Measurements from ENCODE around the gene GOLT1A. TPM values are rescaled to one million over a fixed set of nuclear protein-coding genes. Genes with fewer than 3 reads are reported as not detected.
A peak's percentile ranks its signal among the peaks of the same experiment; 100 is the strongest.

The GOLT1A gene
- total RNA-seq, 1 donor from 2014 or later, result 0.40 TPM

GRCh38 chr1:204174958-204175357, 38.8 kb downstream of the GOLT1A start:
- DNase-seq (ENCODE audit: low spot score) (no peak), ATAC-seq (no peak)
- intact Hi-C loops (cut with DNase I), result no loop called here

GRCh38 chr1:204172404-204173029, 41.3 kb downstream of the GOLT1A start:
- DNase-seq (ENCODE audit: low spot score) (no peak), ATAC-seq (no peak)
- intact Hi-C loops (cut with DNase I), result no loop called here

DNA sequence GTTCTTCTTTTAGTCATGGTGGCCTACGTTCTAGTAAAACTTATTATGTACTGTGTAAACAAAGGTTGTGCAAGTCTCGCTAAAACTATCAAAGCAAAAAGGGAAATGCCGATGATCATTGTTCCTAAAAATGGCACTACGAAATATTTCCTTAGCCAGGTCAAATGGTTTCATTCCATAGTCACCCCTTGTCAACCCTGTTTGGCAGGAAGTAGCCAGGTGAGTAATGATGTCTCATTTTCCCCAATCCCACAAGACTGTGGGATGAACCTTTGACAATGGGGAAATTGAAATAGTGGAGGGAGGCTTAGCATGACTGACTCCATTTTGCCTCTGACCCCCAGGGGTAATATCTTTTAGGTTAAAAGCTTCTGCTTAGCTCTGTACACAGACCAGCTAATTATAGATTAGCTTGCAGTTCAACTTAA, 42.0 kb downstream of the GOLT1A start:
- intact Hi-C loops (cut with DNase I), result no loop called here

GRCh38 chr1:204170494-204171155, 43.2 kb downstream of the GOLT1A start:
- intact Hi-C loops (cut with DNase I), result no loop called here
- DNase-seq (ENCODE audit: low spot score), result no peak
- no peak for ATAC-seq

More for the DNA sequence above, 42.0 kb downstream of the GOLT1A start:
- DNase-seq (ENCODE audit: low spot score) (no peak), ATAC-seq (no peak)

- DNase-seq (ENCODE audit: low spot score) (no peak), ATAC-seq (no peak)
- intact Hi-C loops (cut with DNase I), result no loop called here
Observed at GRCh38 chr1:204169858-204170257, 43.9 kb downstream of the GOLT1A start.

DNA sequence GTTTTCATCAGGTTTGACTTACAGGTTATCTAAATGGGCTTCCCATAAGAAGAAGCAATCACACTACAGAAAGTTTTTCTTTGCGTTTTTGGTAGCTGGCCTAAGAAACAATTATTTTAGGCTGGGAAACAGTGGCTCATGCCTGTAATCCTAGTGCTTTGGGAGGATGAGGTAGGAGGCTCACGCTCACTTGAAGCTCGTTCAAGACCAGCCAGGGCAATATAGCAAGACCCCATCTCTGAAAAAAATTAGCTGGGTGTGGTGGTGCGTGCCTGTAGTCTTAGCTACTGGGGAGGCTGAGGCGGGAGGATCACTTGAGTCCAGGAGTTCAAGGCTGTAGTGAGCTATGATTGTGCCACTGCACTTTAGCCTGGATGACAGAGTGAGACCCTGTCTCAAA, 46.1 kb downstream of the GOLT1A start:
- ATAC-seq, result no peak
- no peak for DNase-seq (ENCODE audit: low spot score)
- intact Hi-C loops (cut with DNase I), result no loop called here

GRCh38 chr1:204166219-204166618, 47.6 kb downstream of the GOLT1A start, which contains the start of gene REN:
Gene REN (minus strand): TSS chr1:204166337. CDS start chr1:204166293, 44 bp downstream.
- intact Hi-C loops (cut with DNase I), result no loop called here
- DNase-seq (ENCODE audit: low spot score), result no peak
- no peak for ATAC-seq

DNA sequence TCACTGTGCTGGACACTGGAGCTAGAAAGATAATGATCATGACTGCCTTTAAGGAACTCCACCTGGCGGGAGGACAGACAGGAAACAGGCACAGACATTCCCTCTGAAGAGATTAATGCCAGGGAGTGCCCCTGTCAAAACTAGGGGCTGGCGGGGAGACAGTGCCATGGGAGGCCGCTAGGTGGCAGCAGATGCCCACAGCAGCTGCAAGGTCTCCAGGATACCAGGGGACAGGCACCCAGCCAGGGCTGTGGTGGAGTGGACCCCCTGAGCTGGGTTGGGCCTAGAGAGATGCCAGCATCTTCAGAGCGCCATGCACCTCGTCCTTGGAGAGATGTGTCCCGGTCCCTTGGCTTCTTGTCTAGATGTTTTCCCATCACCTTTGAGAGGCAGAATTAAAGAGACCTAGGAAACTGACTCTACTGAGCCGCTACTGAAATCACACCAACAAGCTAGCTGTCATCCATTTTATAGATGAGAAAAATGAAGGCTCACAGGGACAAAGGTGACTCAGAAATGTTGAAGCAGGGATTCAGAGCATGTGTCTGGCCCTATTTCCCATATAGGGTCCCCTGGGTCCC, 51.2 kb downstream of the GOLT1A start:
- ATAC-seq, result peak; percentile 89
- peak; percentile 88 for DNase-seq (ENCODE audit: low spot score)
- intact Hi-C loops (cut with DNase I), result loop anchor here (5.0 kb wide), 1 partner anchor 200 kb away; no protein-coding TSS in a partner anchor

DNA sequence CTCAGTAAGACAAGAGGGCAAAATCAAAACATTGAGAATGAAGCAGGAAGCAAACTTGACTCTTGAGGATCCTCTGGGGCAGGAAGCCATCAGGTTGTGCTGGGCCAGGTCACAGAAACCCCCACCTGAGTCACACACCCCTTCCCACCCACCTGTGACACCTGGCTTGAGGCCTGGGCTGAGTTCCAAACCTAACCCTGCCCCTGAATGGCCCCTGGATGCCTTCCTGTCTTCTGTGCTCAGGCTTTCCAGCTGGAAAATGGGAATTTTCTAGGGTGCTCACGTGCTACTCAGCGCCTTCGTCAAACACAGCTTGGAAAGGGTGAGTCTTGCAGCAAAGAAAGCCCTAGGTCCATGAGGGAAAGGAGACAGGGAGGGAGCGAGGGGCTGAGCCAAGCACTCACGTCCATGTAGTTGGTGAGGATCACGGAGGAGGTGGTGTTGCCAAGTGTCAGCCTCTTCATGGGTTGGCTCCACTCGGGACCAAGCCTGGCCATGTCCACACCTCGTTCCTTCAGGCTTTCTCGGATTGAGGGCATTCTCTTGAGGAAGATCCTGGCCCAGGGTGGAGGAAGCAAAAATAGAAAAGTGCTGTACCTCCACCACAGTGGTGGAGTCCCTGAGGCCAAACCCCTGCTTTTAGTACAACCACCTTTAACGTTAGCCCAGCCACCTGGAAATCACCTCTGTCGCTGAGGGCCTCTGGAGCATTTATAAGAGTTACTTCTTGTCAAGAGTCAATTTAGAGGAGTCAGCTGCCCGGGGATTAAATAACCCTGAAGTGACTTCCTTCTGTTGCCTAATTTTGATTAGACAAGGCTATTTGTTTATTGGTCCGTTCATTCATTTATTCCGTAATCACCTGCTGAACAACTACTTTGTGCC, 51.9 kb downstream of the GOLT1A start:
- ATAC-seq, result no peak
- intact Hi-C loops (cut with DNase I), result loop anchor here (5.0 kb wide), 1 partner anchor 200 kb away; no protein-coding TSS in a partner anchor

GRCh38 chr1:204157962-204158361, 55.8 kb downstream of the GOLT1A start:
- DNase-seq (ENCODE audit: low spot score) (no peak), ATAC-seq (no peak)
- intact Hi-C loops (cut with DNase I), result no loop called here

More for the DNA sequence above, 51.9 kb downstream of the GOLT1A start:
- no peak for DNase-seq (ENCODE audit: low spot score)

DNA sequence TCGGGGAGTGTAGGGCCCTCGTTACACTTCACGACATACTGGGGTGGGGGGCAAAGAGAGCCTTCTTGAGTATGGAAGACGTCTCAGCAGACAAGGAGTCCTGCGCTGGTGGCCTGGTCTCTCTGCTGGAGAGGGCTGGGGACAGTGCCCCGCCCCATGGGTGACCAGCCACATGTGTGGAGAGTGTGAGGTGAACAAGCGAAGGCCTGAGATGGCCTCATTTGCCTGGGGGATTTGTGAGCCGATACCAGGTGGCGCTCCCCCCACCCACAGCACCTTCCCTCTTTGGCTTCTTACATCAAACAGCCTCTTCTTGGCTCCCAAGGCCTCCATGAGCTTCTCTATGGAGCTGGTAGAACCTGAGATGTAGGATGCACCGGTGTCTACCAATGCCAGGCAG, 57.9 kb downstream of the GOLT1A start:
- intact Hi-C loops (cut with DNase I), result no loop called here
- DNase-seq (ENCODE audit: low spot score) (no peak), ATAC-seq (no peak)

GRCh38 chr1:204154568-204155255, 59.1 kb downstream of the GOLT1A start:
- ATAC-seq, result no peak
- DNase-seq (ENCODE audit: low spot score), result no peak
- intact Hi-C loops (cut with DNase I), result no loop called here

- intact Hi-C loops (cut with DNase I), result no loop called here
- no peak for ATAC-seq
- DNase-seq (ENCODE audit: low spot score), result no peak
Observed at GRCh38 chr1:204153667-204154066, 60.1 kb downstream of the GOLT1A start.

DNA sequence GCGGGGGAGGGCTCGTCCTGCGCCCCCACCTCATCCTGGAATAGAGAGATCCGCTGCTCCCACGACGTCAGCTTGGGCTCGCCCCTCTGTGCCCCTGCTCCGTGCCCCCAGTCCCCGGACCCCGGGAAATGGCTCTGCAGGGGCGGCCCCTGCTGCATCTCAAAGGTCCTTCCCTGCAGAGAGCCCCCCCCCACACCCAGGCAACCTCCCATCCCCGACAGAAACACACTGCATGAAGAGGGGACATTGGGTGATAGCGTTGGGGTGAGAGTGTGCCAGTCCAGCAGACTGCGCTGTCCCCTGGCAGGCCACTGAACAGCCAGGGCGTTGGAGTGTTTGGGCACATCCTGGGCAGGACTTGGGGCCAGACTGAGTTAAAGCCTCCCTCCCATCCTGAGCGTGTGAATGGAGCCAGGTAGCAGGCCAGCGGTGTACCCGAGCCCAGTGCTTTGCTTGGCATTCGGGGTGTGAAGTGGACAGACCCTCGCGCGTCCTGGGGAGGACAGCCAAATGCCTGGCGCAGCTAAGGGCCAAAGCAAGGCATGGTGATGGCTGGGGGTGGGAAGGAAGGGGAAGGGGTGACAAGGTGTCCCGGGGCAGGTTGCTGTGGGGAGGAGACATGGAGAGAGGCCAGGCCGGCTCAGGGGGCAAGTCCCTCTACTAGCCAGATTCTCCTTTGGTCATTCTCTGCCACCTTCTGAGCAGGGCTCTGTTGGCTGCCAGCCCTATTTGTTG, 61.3 kb downstream of the GOLT1A start:
- intact Hi-C loops (cut with DNase I), result no loop called here
- ATAC-seq (peak; percentile 2), DNase-seq (ENCODE audit: low spot score) (peak; percentile 66)

DNA sequence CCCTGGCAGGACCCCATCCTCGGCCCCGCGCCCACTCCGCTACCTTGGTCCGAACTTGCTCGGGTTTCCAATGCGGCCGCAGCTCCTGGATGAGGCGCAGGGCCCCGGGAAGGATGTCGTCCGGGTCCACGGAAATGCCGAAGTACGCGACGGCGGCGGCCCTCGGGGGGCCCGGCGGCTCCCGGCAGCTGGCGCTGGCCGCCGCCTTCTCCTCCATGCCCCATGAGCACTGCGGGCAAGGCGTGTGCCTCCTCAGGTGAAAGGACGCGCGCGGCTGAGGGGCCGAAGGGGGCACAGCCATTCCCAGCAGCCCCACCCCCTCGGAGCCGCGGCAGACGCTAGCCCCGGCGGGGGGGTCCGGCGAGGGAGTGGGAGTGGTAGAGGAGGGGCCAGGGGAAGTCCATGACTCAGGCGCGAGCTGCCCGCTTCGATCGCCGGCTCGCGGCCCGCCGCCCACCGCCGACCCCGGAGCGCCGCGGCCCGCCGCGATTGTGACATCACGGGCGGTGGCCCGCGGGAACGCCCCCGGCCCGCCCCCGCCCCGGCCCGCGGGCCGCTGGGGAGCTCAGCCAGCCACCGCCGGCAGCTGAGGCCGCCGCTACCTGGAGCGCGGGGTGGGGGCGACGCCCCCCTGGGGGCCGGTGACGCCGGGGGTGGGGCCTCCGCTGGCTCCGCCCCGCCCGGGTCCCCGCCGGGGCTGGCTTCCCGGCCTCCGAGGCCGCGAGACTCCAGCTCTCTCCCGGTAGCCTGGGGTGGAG, 62.1 kb downstream of the GOLT1A start, which contains the start of gene ETNK2:
Gene ETNK2 (minus strand): TSS at position 493 of the 758 bp plus-strand sequence. CDS start 192 bp downstream, at position 301.
- peak; percentile 88 for DNase-seq (ENCODE audit: low spot score)
- ATAC-seq, result peak; percentile 58
- intact Hi-C loops (cut with DNase I), result loop anchor here (2.0 kb wide), 1 partner anchor 61 kb away; the partner anchor contains the start of gene GOLT1A

GRCh38 chr1:204150702-204151551, 62.9 kb downstream of the GOLT1A start:
- DNase-seq (ENCODE audit: low spot score), result peak; percentile 71
- peak; percentile 59 for ATAC-seq
- intact Hi-C loops (cut with DNase I), result loop anchor here (2.0 kb wide), 1 partner anchor 62 kb away; the partner anchor contains the start of gene GOLT1A
